GM19324 (cell line): ENCODE measurements around the gene GNAS.

Source experiments
- ATAC-seq: cut with Tn5 transposase; IDR thresholded peaks from one replicate; pipeline ENCODE4 v1.9.1; 2021; ENCODE audit warnings: mild to moderate bottlenecking, moderate library complexity; ENCODE audit not compliant: unreplicated experiment, low FRiP score

The GNAS gene

GRCh38 chr20:58877050-58877975 is 24.8 kb downstream of the GNAS start:
- no peak for ATAC-seq

DNA sequence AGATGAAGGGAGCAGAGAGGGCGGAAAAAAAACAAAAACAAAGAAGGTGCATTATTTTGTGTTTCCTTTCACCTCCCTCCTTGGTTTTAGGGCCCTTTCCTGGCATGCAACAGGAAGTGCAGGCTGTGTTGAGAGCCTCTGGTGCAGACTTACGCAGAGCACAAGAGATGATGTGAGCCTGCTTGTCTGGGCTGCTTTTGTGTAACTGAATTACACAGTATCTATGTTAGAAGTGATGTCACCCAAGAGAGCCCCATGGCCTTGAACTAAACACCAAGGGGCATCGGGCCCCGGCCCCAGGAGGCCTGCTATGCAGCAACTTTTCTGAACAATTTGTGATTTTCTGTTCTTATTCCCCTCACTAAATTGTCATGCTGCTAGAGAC is 25.5 kb downstream of the GNAS start:
- no peak for ATAC-seq

DNA sequence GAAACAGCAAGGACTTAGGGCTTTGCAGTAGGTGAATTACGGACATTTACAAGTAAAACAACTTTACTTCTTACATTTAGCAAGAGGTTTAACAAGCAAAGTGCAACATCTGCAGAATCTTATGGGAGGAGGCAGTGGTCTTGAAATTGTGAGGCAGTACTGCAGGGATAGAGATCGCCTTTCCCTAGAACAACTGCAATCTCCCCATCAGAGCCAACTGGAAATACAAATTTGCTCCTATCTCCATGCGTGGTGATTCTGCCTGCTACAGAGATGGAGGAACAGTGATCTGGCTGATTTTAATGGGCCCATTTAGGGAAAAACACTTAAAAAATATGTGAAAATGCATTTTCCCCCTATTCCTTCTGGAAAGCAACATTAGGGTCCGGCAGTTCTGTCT is 25.9 kb downstream of the GNAS start:
- no peak for ATAC-seq

DNA sequence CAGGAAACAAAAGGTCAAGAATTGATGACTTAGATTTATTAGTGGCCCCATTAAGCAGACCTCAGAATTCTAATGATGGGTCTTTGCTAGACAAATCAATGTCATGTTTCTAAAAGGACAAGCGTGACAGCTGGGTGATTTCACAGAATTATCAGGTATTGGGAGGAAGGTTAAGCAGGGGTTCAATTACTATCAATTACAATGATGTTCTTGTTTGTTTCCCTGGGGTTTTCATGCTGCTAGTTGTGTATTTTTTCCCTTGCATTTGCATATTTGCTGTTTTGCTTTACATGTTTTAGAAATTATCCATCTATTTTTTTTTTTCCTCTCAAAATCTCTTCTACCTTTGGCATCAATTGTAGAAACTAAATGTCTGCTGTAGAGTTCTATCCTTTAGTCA is 27.9 kb downstream of the GNAS start:
- no peak for ATAC-seq

DNA sequence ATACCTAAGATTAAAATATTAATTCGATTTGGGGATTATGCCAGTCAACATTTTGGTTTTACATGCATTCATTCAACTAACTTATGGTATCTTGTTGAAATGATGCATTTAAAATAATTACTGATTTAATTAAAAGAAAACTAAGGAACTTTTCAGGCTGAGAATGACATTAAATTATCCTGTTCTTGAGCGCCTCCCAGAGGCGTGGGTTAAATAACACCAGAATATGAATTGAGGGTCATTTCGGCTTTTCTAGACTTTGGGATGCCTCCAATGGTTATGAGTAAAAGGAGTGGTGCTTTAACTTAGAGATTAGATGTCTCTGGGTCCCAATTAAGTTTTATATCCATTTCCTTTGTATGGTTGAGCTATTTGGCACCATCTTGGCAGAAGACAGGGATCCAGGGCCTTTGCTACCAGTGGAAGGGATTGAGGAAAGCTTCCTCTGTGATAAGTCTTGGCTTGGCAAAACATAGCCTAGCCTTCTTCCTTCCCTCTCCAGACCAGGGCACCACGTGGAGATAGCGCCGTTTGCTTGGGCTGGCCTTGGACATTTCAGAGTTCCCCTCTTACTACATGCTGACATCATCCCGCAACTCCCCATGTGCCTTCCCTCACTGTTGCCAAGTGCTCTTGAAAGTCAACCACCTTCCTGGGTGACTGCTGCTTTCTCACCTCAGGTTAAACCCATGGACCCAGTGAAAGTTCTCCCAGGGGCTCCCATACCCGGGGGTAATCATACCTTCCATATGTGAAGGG is 28.7 kb downstream of the GNAS start:
- ATAC-seq = no peak

GRCh38 chr20:58882704-58883089 is 30.2 kb downstream of the GNAS start:
- no peak for ATAC-seq

- no peak for ATAC-seq
These were observed 30.8 kb downstream of the GNAS start for GRCh38 chr20:58883241-58883691.

- no peak for ATAC-seq
These were observed 32.5 kb downstream of the GNAS start for GRCh38 chr20:58884966-58885365.

DNA sequence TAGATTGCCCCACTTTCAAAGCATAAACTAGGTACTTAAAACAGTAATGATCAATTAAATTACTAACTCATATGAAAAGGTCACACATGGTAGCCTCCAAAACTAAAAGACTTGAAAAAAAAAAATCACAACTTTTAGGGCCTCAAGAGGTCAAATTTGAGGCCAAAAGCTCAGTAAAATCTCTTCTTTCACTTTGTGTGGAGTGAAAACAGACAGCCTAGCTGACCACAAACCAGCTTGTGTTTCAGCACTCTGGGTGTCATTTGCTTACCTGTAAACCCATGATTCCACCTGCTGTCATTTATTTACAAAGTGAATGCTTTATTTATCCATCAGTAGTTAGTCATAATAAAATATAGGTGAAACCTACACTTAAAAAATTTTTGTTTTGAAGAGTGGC is 34.0 kb downstream of the GNAS start:
- no peak for ATAC-seq

DNA sequence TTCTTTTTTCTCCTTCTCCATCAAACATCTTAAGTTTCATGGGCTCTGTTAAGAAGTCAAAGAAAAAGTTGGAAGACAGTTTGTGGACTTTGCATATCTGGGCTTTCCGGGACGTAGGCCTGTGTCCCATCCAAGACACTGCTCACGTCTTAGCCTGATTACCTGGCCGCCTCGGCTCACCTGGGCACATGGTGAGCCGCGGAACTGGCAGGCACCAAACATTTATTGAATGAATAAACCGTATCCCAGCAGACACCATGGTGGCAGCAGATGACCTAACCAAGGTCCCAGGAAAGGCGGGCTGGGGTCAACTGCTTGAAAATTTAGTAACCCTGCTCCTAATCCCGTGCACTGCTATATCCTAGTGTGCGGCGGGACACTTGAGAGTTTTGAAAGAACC is 35.6 kb downstream of the GNAS start:
- no peak for ATAC-seq

DNA sequence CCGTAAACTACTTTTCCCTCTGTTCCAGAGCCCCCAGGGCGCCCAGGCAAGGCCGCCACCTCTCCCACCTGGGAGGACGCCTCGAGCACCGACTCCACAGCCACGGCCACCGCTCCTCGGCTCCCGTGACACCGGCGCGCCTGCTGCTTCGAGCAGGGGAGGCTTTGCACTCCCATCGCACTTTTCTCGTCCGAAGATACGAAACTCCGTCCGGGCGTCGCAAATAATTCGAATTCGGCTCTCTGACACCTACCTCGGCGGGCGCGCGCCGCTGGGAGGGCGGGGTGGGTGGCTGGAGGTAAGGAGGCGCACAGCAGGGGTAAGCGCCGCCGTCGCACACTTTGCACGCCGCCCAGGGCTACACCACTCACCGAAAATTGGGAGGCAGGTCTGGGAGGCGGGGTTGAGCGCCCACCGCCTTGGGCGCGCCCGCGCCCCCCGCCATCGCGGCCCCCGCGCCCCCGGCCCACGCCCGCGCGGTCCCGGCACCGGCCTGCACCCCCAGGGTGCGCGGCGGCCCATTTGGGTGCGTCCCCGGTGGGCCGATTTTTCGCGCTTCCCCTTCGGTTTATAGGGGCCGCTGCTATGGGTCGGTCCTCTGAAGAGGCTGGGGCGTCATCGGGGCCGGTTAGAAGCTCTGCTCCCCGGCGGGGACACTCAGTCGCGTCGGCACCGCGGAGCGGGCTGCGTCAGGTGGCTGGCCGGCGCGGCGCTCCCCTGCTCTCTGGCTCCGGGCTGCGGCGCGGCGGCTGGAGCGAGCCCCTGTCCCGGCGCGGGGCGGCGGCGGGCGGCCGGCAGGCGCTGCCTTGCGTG is 36.2 kb downstream of the GNAS start:
- peak; percentile 38 for ATAC-seq

GRCh38 chr20:58889334-58889760 is 36.8 kb downstream of the GNAS start:
- no peak for ATAC-seq

GRCh38 chr20:58889798-58890517 is 37.4 kb downstream of the GNAS start:
- peak; percentile 0 for ATAC-seq

DNA sequence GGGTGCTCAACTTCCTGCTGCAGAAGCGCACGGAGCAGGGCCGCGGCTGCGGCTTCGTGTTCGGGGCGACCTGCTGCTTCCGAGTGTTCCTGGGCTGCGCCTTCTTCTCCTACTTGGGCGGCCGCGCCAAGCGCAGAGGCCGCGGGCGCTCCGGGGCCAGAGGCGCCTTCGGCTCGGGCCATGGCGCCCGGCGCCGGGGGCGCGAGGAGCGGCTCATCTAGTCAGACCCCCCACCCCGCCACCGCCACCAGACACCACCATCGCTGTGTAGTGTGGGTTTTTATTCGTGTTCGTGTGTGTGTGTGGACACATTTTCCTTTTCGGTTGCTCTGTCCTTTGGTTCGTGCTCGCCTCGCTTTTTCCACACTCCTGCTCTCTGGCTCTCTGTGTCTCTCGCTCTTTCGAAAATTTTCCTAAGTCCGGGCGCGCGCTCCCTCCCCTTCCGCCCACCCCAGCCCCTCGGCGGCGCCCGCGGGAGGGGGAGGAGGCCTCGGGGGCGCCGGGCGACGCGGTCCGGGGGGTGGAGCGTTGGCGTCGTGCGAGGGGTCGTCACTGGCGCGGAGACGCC is 38.1 kb downstream of the GNAS start:
- ATAC-seq = peak; percentile 36

- peak; percentile 41 for ATAC-seq
These were observed 38.7 kb downstream of the GNAS start for GRCh38 chr20:58891086-58891717.

DNA sequence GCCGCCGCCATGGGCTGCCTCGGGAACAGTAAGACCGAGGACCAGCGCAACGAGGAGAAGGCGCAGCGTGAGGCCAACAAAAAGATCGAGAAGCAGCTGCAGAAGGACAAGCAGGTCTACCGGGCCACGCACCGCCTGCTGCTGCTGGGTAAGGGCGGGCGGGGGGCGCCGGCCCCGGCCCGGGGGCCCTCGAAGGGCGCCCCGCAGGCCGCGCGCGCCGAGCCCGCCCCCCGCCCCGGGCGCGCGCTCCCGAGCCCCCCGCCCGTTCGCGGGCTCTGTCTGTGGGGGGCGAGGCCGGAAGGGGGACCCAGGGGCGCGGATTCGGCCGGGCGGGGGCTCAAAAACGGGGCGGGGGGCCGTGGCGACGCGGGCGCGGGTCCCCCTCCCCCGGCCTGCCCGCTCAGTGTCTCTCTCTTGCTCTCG is 39.2 kb downstream of the GNAS start:
- ATAC-seq = no peak

DNA sequence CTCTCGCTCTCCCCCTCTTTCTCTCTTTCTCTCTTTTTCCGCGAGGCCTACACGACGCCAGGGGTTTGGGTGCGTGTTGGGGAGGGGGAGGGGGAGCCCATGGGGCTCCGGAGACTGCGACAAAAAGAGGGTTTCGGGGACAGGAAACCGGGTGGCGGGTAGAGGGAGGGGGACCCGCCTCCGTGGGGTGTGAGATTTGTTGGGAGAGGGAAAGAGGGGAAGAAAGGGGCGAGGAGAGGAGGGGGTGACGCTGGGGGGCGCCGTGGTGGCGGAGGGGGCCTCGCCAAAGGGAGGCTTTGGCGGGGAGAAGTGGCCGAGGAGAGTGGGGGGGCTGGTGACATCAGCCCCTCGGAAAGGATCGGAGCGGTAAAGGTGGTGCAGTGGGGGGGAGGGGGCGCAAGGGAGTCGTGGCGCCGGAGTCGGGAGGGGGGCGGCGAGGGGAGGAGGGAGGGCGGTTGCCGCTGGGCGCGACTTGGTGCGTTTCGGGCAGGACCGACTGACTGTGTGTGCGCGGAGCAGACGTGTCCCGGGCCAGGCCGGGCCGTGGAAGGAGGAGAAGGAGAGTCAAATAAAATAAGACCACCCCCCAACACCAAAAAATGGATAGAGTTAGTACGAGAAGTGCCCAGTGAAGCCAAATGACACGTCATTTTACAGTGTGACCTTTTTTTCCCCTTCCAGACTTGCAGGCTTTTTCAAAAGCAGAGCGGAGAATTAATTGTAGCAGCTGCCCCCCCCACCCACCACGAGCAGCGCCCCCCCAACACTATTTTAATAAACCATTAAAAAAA is 39.8 kb downstream of the GNAS start:
- ATAC-seq = no peak

DNA sequence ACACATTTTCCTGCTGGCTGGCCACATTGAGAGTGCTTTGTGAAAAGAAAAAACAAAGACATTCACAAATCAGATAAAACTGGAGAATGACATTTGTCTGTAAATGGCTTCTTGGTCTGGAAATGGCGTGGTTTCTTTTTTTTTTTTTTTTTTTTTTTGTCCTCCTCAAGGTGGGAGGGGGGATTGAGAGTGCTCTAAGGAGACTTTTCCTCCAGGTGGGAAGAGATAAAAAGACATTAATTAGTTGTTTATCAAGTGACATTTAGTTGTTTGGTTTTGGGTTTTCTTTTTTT is 40.4 kb downstream of the GNAS start:
- no peak for ATAC-seq
